NK-92 (cell line): ENCODE measurements around the gene COQ3.

Source experiments
- DNase-seq: peaks from one replicate; lab custom pipeline; 2025; ENCODE audit not compliant: unreplicated experiment; lab: John Stamatoyannopoulos, UW

The COQ3 gene

GRCh38 chr6:99393698-99394531, at the start of gene COQ3:
Gene COQ3 (minus strand): TSS chr6:99394195. CDS start chr6:99394179, 16 bp downstream.
- no peak for DNase-seq

GRCh38 chr6:99434702-99435530, 40.9 kb upstream of the COQ3 start:
- DNase-seq = no peak

DNA sequence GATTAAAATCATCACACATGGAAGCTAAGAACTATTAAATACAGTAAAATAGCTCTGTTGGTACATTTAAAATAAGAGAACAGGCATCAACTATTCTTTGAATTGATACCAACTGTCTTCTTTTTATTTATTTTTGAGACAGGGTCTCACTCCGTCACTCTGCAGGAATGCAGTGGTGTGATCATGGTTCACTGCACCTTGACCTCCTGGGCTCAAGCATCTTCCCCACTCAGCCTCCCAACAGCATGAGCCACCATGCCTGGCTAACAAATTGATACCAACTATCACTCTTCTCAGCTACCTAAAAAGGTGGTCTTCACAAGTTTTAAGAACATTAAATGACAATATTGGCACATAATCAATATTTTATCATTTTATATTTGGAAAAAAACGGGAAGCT, 38.9 kb upstream of the COQ3 start:
- DNase-seq = no peak

DNA sequence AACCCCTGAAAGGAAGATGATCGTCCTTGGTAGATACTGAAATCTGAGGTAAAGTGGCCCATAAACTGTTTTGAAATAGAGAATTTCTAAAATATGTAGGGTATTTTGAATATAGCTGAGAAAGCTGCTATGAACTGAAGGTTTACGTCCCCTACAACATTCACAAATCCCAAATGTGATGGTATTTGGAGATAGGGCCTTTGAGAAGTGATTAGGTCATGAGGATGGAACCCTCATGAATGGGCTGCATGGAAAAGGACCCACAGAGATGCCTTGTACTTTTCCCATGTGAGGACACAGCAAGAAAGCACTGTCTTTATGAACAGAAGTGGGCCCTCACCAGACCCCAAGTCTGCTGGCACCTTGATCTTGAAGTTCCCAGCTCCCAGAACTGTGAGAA, 37.9 kb upstream of the COQ3 start:
- no peak for DNase-seq

- no peak for DNase-seq
Measured at GRCh38 chr6:99427988-99428387, 34.0 kb upstream of the COQ3 start.

DNA sequence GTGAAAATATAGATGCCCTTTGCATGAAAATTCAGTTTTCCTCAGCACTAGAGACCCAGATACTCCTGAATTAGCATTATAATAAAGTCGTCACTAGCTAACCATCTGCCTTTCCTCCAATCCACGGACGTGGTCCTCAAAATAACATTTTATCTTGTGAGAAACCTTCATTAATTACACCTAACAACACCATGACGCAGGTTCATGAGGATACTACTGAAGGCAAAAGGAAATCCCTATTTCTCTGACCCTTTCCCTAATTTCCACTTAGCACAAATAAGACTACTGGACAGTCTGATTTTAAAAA, 32.4 kb upstream of the COQ3 start:
- DNase-seq = no peak

GRCh38 chr6:99425647-99426450, 31.9 kb upstream of the COQ3 start:
- DNase-seq = no peak

DNA sequence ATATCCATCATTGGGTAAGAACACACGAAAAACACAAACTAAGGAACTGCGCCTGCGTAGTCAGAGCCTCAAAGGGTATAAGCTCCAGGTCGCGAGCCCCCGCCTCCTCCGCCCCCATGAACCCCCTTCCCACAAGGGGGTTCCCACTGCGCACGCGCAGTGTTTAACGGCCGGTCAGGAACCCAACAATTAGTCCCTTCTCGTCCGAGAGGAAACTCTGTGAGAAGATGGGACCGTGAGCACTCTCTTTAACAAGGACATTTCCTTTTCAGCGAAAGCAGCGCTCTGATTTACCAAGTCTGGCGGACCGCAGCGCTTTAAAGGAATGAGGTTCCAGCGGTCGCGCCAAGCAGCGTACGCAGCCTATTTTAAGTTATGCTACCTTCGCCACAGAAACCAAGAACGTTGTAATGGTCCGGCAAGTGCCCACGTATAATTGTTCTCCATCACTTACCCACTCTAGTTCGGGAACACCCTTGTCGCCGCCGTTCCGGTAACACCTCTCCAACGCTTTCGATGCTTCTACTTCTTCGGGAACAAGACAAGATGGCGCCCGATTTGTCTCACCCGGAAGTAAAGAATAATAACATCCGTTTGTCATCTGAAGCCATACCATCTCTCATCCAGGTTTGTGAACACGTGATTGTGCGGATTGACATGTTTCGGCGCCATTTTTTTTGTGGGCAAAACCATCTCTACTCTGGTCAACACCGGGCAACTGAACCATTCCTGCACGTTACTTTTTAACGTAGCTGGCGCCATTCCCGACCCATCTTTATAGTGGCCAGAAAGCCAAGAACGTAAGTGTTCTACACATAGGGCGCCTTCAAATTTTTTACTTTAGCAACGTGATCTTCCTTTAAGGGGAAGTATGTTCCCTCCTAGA, 31.0 kb upstream of the COQ3 start, which contains the start of gene PNISR:
PNISR (minus strand) TSS at position 548 of the 886 bp plus-strand sequence. CDS start 10,649 bp downstream, outside the sequence.
- peak; percentile 41 for DNase-seq

DNA sequence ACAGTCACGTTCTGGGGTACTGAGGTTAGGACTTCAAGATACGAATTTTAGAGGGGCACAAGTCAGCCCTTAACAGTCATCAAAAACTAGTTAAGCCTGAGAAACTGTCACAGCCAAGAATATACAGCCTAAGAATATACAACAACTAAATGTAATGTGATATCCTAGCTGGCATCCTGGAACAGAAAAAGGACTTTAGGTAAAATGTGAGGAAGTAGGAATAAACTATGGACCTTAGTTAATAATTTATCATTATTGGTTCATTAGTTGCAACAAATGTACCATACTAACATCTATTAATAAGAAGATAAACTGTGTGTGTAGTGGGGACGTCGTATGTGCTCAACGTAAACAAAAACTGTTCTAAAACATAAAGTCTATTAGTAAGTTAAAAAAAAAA, 30.0 kb upstream of the COQ3 start:
- no peak for DNase-seq

DNA sequence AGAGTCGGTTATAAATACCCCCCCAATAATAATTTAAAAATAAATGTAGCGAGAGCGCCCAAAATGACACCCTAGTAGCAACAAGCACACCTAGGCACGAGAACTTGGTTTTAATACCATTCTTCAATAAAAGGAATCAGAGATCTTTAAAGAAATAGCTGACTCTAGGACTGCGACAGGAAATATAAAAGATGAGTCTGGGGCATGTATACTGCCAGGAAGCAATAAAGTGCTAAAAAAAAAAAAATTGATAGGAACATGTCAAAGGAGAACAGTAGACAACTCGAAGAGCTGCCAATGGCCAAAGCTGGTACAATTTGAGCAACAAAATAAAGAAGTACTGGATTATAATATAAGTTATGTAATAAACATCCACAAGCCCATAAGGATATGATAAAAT, 28.9 kb upstream of the COQ3 start:
- no peak for DNase-seq

GRCh38 chr6:99416892-99417767, 23.1 kb upstream of the COQ3 start:
- DNase-seq = no peak

GRCh38 chr6:99416226-99416625, 22.2 kb upstream of the COQ3 start:
- no peak for DNase-seq

GRCh38 chr6:99415446-99415845, 21.5 kb upstream of the COQ3 start:
- DNase-seq = no peak

- DNase-seq = no peak
Measured at GRCh38 chr6:99412065-99412464, 18.1 kb upstream of the COQ3 start.

DNA sequence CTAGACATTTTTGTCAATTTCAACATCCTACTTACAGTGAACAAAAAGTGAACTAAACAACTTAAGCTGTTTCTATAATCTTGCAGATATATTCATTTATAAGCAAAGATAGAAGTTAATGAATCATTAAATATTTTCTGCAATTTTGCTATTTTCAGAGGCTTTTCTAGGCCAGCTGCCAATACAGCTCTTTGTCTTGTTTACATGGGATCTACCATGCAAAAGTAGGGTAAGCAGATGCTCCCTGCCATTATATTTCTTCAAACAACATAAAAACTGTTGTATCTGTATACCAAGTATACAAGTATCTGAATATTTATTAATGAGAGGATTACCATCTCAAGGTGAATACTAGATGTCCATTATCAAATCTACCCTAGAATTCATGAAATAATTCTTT, 15.7 kb upstream of the COQ3 start:
- DNase-seq = no peak

DNA sequence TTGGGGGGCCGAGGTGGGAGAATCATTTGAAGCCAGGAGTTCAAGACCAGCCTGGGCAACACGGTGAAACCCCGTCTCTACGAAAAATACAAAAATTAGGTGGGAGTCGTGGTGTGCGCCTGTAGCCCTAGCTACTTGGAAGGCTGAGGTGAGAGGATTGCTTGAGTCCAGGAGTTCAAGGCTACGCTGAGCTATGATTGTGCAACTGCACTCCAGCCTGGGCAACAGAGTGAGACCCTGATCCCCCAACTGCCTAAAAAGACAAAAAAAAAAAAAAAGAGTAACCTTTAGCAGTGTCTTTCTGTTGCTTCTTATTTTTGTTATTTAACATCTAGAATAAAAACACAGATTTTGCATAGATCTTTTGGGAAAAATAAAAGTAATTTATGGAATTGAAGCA, 13.1 kb upstream of the COQ3 start:
- DNase-seq = no peak

DNA sequence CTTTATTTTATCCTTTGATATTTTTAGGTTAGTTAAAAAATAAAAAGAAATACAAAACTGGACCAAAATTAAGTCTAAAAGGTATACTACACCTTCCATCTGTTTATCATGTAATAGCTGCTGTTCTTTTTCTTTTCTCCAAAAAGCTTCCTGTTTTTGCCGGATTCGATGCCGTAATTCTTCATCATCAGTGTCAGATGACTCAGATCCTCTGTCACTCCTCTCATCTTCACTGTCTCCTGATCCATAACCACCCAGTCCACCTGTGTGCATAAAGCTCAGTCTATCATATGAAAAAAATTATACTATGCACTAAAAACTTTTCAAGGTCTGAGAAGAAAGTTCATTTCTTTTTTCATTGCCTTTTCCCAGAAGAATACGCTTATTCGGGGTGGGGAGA, 8.5 kb upstream of the COQ3 start:
- DNase-seq = no peak

DNA sequence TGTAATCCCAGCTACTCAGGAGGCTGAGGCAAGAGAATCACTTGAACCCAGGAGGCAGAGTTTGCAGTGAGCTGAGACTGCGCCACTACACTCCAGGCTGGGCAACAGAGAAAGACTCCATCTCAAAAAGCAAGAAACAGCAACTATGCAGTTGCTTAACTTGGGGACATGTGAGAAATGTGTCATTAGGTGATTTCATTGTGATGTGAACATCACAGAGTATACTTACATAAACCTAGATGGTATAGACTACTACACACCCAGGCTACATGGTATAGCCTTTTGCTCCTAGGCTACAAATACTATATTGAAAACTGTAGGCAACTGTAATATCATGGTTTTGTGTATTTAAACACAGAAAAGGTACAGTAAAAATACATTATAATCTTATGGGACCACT, 3.3 kb upstream of the COQ3 start:
- no peak for DNase-seq

GRCh38 chr6:99393366-99393697, 663 bp downstream of the COQ3 start:
- no peak for DNase-seq

DNA sequence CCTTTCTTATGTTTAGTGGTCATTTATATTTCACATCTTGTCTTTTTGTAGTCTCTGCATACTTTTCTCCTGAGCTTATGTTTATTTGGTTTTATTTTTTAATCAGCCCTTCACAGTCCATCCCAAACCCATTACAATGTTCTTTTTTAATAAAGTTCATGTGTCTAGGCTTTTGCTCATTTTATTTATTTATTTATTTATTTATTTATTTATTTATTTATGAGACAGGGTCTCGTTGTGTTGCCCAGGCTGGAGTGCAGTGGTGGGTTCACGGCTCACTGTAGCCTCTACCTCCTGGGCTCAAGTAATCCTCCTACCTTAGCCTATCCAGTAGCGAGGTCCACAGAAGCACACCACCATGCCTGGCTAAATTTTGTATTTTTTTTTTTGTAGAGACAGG, 3.1 kb downstream of the COQ3 start:
- DNase-seq = no peak
